GM12892 (cell line): Measurements from ENCODE around the gene SYNJ2.

ENCODE experiments used
- POLR2A ChIP-seq: IDR thresholded peaks from 2 replicates; pipeline ENCODE4 v1.6.1; 2011; ENCODE audit warnings: low read depth, low read length, control low read depth
- POLR2AphosphoS5 ChIP-seq: IDR thresholded peaks from 2 replicates; pipeline ENCODE4 v1.6.1; 2011; ENCODE audit warnings: low read depth, low read length, control low read depth

DNA sequence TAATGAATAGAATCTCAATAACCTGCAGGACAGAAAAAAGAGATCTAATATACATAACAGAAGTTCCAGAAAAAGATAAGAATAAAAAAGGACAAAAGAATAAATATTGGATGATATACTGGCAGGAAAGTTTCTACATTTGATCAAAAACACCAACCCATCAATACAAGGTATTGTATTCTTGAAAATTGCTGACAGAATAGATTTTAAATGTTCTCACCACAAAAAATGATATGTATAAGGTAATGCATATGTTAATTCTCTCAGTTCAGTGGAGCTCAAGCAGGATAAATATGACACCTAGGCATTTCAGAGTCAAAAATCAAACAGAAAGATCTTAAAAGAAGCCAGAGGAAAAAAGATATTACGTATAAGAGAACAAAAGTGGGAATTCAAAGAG is 142.6 kb downstream of the SYNJ2 start:
- no peak for TF ChIP-seq POLR2A
- no peak for TF ChIP-seq POLR2AphosphoS5
